ENCODE results near the gene MYH10.

The MYH10 gene

DNA sequence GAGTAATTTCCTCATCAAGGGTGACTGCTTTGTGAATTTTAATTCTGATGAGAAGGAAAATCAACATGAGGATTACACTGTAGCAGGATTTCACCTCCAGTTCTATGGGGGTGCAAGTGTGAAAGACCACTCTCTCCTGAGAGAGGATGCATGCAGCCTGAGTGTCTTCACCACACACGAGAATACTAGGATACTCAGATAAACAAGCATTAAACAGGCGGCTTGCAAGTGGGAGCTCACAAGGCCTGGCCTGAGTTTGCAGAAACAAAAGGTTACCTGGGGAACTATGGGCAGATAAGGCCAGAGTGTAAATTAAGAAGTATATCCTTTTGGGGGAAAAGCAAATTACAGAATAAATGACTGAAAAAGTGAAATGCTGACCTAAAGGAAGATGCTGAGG lies 46.6 kb downstream of the MYH10 start:
- no peaks in the 10 kb centered on the region for H3K79me2 ChIP-seq (ENCODE audit: control insufficient read depth, low read length)

DNA sequence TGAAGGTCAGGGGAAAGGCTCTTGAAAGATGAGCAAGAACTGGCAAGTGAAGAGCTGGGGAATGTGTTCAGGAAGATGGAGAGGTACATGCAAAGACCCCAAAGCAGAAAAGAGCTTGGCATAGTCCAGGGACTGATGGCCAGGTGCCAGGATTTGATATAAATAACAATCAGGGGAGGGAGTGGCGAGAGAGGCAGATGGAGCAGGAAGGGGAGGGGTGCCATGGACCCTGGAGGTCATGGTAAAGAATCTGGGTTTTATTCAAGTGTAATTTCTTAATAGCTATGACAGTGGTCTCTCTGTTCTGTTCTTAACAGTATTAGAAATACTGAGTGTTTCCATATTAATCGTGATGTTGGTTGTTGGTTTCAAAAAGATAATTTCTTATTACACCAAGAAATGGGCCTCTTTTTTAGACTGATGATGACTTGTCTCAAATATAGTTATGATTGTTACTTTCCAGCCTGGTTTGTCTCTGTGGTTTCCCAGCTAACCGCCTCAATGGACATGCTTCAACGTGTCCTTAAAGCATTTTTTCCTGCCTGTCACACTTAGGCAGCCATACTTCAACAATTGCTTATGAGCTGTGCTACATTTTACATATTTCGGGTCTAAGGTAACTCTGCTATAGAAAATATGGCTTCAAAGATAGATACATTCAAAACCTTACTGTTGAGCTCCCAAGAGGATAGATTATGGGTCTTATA lies 49.4 kb downstream of the MYH10 start:
- no peaks in the 10 kb centered on the region for H3K79me2 ChIP-seq (ENCODE audit: control insufficient read depth, low read length)
- no peak for TF ChIP-seq EZH2phosphoT487 (IDR thresholded peaks at IDR 0.05; ENCODE audit: borderline replicate concordance, low read length)
- TF ChIP-seq, protein P1, sequence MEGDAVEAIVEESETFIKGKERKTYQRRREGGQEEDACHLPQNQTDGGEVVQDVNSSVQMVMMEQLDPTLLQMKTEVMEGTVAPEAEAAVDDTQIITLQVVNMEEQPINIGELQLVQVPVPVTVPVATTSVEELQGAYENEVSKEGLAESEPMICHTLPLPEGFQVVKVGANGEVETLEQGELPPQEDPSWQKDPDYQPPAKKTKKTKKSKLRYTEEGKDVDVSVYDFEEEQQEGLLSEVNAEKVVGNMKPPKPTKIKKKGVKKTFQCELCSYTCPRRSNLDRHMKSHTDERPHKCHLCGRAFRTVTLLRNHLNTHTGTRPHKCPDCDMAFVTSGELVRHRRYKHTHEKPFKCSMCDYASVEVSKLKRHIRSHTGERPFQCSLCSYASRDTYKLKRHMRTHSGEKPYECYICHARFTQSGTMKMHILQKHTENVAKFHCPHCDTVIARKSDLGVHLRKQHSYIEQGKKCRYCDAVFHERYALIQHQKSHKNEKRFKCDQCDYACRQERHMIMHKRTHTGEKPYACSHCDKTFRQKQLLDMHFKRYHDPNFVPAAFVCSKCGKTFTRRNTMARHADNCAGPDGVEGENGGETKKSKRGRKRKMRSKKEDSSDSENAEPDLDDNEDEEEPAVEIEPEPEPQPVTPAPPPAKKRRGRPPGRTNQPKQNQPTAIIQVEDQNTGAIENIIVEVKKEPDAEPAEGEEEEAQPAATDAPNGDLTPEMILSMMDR (IDR thresholded peaks at IDR 0.05; ENCODE audit: low read depth, low read length, poor library complexity, severe bottlenecking) = no peak
- H3K9me2 ChIP-seq (replicated peaks; ENCODE audit: control insufficient read depth, low read length) = no peaks in the 10 kb centered on the region
- no peak overlapping the region for H3K4me3 ChIP-seq (ENCODE audit: low read length)
- no peaks in the 10 kb centered on the region for H3F3A ChIP-seq (ENCODE audit: control insufficient read depth, insufficient read depth)
- H3K27ac ChIP-seq (ENCODE audit: low read depth, low read length) = no peak overlapping the region
- no peak overlapping the region for H3K4me2 ChIP-seq (ENCODE audit: low read length)
- 0 out of 2 replicates have a peak, but pooled peaks cover 4% of the 10 kb centered on the region for H4K20me1 ChIP-seq (ENCODE audit: control insufficient read depth, insufficient read depth, low read depth, low read length)
- H3K4me1 ChIP-seq (ENCODE audit: control insufficient read depth, low read length) = no peaks in the 10 kb centered on the region
- H3K9me3 ChIP-seq (ENCODE audit: control insufficient read depth, insufficient read depth, low read length) = no peaks in the 10 kb centered on the region
- no peaks in the 10 kb centered on the region for H3K36me3 ChIP-seq (ENCODE audit: control insufficient read depth, low read length)
- H3K27me3 ChIP-seq (ENCODE audit: control insufficient read depth, low read length) = no peaks in the 10 kb centered on the region

More for the DNA sequence above, 46.6 kb downstream of the MYH10 start:
- Histone ChIP-seq H3K4me1 (ENCODE audit: control insufficient read depth, low read length) (no peaks in the 10 kb centered on the region), H3K4me2 (ENCODE audit: low read length) (no peak overlapping the region), H3K36me3 (ENCODE audit: control insufficient read depth, low read length) (no peaks in the 10 kb centered on the region), H3K4me3 (ENCODE audit: low read length) (no peak overlapping the region), H3K27ac (ENCODE audit: low read depth, low read length) (no peak overlapping the region), H4K20me1 (ENCODE audit: control insufficient read depth, insufficient read depth, low read depth, low read length) (0 out of 2 replicates have a peak, but pooled peaks cover 4% of the 10 kb centered on the region), H3K9me3 (ENCODE audit: control insufficient read depth, insufficient read depth, low read length) (no peaks in the 10 kb centered on the region), H3K27me3 (ENCODE audit: control insufficient read depth, low read length) (no peaks in the 10 kb centered on the region), H3F3A (ENCODE audit: control insufficient read depth, insufficient read depth) (no peaks in the 10 kb centered on the region), H3K9me2 (replicated peaks; ENCODE audit: control insufficient read depth, low read length) (no peaks in the 10 kb centered on the region)
- TF ChIP-seq EZH2phosphoT487 (IDR thresholded peaks at IDR 0.05; ENCODE audit: borderline replicate concordance, low read length) = no peak
- TF ChIP-seq, protein P1 (IDR thresholded peaks at IDR 0.05; ENCODE audit: low read depth, low read length, poor library complexity, severe bottlenecking) = no peak

DNA sequence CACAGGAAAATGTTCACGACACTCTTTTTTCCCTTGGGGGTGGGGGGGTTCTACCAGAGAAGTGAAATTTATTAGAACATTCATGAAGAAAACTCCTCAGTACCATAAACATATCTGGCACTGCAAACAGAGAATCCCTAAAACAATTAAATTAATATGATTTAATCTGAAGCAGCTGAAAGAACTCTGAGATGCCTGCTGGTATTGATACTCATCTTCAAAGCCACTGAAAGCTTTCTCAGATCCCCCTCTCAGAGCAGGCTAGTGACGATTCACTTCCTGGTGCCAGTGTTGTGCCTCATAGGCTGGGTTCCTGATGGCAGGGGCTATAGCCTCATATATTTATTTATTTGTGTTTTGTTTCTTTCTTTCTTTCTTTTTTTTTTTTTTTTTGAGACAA lies 52.7 kb downstream of the MYH10 start:
- Histone ChIP-seq H3K4me2 (ENCODE audit: low read length) (no peak overlapping the region), H3K9me3 (ENCODE audit: control insufficient read depth, insufficient read depth, low read length) (no peaks in the 10 kb centered on the region), H3K27ac (ENCODE audit: low read depth, low read length) (no peak overlapping the region), H3K4me3 (ENCODE audit: low read length) (no peak overlapping the region), H3K79me2 (ENCODE audit: control insufficient read depth, low read length) (no peaks in the 10 kb centered on the region), H3F3A (ENCODE audit: control insufficient read depth, insufficient read depth) (no peaks in the 10 kb centered on the region), H3K27me3 (ENCODE audit: control insufficient read depth, low read length) (no peaks in the 10 kb centered on the region), H3K4me1 (ENCODE audit: control insufficient read depth, low read length) (no peaks in the 10 kb centered on the region), H3K36me3 (ENCODE audit: control insufficient read depth, low read length) (no peaks in the 10 kb centered on the region), H4K20me1 (ENCODE audit: control insufficient read depth, insufficient read depth, low read depth, low read length) (0 out of 2 replicates have a peak, but pooled peaks cover 4% of the 10 kb centered on the region), H3K9me2 (replicated peaks; ENCODE audit: control insufficient read depth, low read length) (no peaks in the 10 kb centered on the region)
- TF ChIP-seq EZH2phosphoT487 (IDR thresholded peaks at IDR 0.05; ENCODE audit: borderline replicate concordance, low read length) = no peak
- TF ChIP-seq, protein P1 (IDR thresholded peaks at IDR 0.05; ENCODE audit: low read depth, low read length, poor library complexity, severe bottlenecking) = no peak
